SK-N-MC (cell line): Measurements from ENCODE around the gene SOCS7.

Source experiments
- EZH2 ChIP-seq: fragments of 200-600 bp; sonication (generic); IDR thresholded peaks from one replicate; pipeline ENCODE4 v1.6.1; 2017; ENCODE audit warnings: antibody characterized with exemption
- FOXP2 ChIP-seq: optimal IDR thresholded peaks from 2 replicates; pipeline ENCODE3; 2011; ENCODE audit warnings: mild to moderate bottlenecking, moderate library complexity; ENCODE audit not compliant: insufficient read depth; ENCODE audit errors: extremely low read length, control extremely low read depth
- POLR2AphosphoS5 ChIP-seq: IDR thresholded peaks from 2 replicates; pipeline ENCODE4 v1.6.1; 2012; ENCODE audit warnings: mild to moderate bottlenecking, low read depth, low read length, borderline replicate concordance

DNA sequence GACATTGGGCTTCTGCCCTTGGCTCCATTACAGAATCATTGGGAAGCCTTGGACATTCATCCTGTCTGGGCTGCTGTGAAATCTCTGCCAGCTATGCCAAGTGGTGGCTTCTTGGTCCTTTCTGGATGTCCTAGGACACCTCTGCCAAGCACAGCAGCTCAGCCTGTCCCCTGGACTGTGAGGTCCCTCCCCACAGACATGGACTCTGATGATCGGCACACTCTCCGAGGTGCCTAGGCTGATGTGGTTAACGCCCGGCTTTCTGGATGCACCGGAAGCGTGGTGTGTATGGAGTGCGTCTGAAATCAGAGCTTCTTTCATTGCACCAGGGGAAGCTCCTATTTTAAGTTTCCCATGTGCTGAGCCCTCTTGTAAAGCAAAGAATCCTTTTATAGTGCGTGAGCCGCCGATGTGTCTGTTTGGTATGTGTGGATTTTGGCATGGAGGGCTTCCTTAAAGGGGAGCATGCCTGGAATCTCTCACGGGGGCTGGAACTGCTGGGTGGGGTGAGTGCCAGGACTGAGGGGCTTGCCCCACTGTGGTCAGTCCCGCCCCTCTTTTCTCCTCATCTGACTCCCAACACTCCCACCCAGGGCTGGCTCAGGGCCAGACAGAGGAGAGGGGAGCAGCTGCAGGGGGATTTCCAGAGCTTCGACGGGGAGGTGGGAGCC, 69.7 kb downstream of the SOCS7 start:
- TF ChIP-seq EZH2 (no peak), POLR2AphosphoS5 (no peak), FOXP2 (no peak)
